Measurements from ENCODE around the gene NEURL4.

NEURL4 gene

GRCh38 chr17:7279448-7279847 lies 49.7 kb downstream of the NEURL4 start:
- no peak overlapping the region for H3K27ac ChIP-seq
- DNase-seq (ENCODE audit: low spot score), result no peak
- no peak for TF ChIP-seq CTCF (IDR thresholded peaks at IDR 0.05)
- no peak overlapping the region for H3K4me3 ChIP-seq

- TF ChIP-seq CTCF (IDR thresholded peaks at IDR 0.05), result no peak
- Histone ChIP-seq H3K4me3 (no peak overlapping the region), H3K27ac (no peak overlapping the region)
- no peak for DNase-seq (ENCODE audit: low spot score)
Observed at GRCh38 chr17:7266784-7267183, 62.4 kb downstream of the NEURL4 start.
